Cardiac fibroblast (primary cell): ENCODE measurements around the gene FASTK.

Source experiments
- DNase-seq, 2 donors: peaks; one replicate each; pipeline versions ENCODE4 v3.0.0 to v3.0.0-alpha.2; 2010; ENCODE audit warnings: low read depth in 2 of 2
- H3K4me3 ChIP-seq, 2 donors: replicated peaks in 1 of 2; 1 replicate in 1 of 2; 2 replicates in 1 of 2; pipeline ENCODE4 v1.5.1; 2011; ENCODE audit warnings: low read depth in 2 of 2, low read length in 2 of 2, mild to moderate bottlenecking in 2 of 2, moderate library complexity in 1 of 2
- TF ChIP-seq, protein P1 (sequence below): IDR thresholded peaks from one replicate; pipeline ENCODE4 v1.5.1; 2011; ENCODE audit warnings: low read depth, mild to moderate bottlenecking, low read length, inconsistent platforms

The FASTK gene

DNA sequence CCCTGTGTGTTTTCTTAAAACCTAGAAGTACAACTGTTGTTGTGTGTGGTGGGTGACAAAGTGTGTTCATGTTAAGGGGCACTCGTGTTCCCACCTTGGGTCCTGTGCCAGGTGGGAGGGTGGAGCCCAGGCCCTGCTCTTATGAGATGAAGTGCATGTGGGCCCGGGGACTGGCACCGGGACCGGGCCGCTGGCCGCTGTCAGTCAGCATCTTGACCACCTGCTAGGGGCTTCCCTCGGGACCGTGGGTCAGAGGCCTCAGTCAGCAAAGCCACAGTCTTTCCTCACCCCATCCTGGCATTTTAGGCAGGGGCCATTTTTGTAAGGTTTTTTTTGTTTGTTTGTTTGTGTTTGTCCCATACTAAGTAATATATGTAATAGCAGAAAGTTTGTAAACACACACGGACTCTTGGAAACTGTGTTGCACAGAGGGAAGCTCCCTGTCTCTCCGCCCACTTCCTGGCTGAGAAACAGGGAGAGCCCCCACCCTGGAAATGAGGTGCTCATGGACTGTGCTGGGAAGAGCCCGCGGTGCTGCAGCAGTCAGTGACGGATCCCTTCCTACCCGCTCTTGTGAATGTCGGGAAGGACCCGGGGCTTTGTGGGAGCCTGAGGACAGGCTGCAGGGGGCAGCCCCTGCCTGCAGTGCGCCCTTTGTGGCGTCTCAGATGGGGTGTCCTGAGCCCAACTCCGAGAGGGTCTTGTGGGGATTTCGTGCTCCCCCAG is 19.0 kb upstream of the FASTK start:
- TF ChIP-seq, protein P1, sequence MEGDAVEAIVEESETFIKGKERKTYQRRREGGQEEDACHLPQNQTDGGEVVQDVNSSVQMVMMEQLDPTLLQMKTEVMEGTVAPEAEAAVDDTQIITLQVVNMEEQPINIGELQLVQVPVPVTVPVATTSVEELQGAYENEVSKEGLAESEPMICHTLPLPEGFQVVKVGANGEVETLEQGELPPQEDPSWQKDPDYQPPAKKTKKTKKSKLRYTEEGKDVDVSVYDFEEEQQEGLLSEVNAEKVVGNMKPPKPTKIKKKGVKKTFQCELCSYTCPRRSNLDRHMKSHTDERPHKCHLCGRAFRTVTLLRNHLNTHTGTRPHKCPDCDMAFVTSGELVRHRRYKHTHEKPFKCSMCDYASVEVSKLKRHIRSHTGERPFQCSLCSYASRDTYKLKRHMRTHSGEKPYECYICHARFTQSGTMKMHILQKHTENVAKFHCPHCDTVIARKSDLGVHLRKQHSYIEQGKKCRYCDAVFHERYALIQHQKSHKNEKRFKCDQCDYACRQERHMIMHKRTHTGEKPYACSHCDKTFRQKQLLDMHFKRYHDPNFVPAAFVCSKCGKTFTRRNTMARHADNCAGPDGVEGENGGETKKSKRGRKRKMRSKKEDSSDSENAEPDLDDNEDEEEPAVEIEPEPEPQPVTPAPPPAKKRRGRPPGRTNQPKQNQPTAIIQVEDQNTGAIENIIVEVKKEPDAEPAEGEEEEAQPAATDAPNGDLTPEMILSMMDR: no peak
- no peak for DNase-seq
- H3K4me3 ChIP-seq: no peak overlapping the region

- no peak overlapping the region for H3K4me3 ChIP-seq
- TF ChIP-seq, protein P1: no peak
- peak in 1 of 2 donors; percentile 30 for DNase-seq
Measured at GRCh38 chr7:151095828-151096475, 15.3 kb upstream of the FASTK start.

DNA sequence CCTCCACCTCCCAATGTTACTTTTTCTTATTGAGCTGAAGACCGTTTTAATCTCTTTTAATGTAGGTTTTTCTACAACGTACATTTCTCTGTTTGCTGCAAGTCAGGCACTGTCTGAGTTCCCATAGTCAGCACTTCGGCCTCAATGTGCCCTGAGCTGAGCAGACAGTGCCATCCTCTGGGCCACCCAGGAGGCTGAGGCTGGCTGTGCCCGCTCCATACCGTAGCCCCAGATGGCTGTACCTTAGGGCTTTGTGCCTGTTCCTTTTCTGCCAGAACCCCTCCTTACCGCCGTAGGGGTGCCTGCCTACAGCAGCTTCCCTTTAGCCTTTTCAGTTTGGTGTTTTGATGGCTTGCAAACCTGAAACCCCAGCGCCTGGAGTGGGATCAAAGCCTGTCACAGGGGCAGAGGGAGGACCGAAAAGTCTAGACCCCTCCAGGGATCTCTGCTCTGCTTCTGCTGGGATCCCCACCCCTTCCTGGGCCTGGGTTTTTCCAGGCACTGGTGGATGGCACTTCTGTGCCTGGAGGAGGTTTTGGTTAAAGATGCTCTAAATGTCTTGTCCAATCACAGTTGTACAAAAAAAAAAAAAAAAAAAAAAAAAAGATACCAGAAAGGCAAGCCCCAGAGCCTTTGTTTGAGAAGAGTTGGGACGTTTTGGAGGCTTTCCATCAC is 14.7 kb upstream of the FASTK start:
- H3K4me3 ChIP-seq: no peak overlapping the region
- TF ChIP-seq, protein P1: no peak
- no peak for DNase-seq

- TF ChIP-seq, protein P1: no peak
- no peak overlapping the region for H3K4me3 ChIP-seq
- peak in 1 of 2 donors; percentile 53 for DNase-seq
Measured at GRCh38 chr7:151094675-151095074, 14.1 kb upstream of the FASTK start.

DNA sequence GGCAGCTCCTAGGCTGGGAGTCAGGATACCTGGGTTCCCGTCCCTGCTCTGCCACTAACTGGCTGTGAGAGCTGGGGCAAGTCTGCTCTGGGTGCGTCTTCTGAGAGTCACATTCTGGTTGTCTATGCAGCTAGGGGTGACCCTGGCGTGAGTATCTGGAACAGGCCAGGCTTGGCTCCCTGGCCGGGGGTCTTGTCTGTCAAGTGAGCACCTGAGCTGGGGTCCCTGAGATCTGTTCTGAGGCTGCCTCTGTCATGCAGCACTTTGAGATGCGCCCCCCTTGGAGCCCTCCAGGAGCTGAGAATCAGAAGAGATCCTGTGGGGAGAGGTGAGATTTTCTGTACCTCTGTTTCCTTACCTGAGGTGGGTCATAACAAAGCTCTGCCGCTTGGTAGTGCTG is 13.1 kb upstream of the FASTK start:
- no peak for DNase-seq
- TF ChIP-seq, protein P1: no peak
- H3K4me3 ChIP-seq: no peak overlapping the region

GRCh38 chr7:151091988-151092387 is 11.4 kb upstream of the FASTK start:
- TF ChIP-seq, protein P1: no peak
- H3K4me3 ChIP-seq: no peak overlapping the region
- DNase-seq: no peak
